HEK293T (cell line): ENCODE results near the gene MLF2.

ENCODE experiments used
- ARNT ChIP-seq: fragments of 450-650 bp; IDR thresholded peaks from 2 replicates; pipeline ENCODE4 v1.6.1; 2017; ENCODE audit warnings: mild to moderate bottlenecking
- FOXM1 ChIP-seq: fragments of 450-650 bp; IDR thresholded peaks from 2 replicates; pipeline ENCODE4 v1.6.1; 2017; ENCODE audit warnings: mild to moderate bottlenecking, borderline replicate concordance
- LEF1 ChIP-seq: fragments of 450-650 bp; IDR thresholded peaks from 2 replicates; pipeline ENCODE4 v1.6.1; 2017; ENCODE audit warnings: mild to moderate bottlenecking, borderline replicate concordance
- SUZ12 ChIP-seq: fragments of 450-650 bp; IDR thresholded peaks from 2 replicates; pipeline ENCODE4 v1.6.1; 2016; ENCODE audit warnings: mild to moderate bottlenecking

- TF ChIP-seq ARNT (no peak), SUZ12 (no peak), LEF1 (no peak), FOXM1 (no peak)
Measured at GRCh38 chr12:6716874-6717437, 36.0 kb downstream of the MLF2 start.
